Ovary (tissue), 3 donors: ENCODE measurements around the gene SPPL3.

Source experiments
- CTCF ChIP-seq, 3 donors: fragments of 450-650 bp in 2 of 3; fragments of 200-600 bp in 1 of 3; IDR thresholded peaks; one replicate each; pipeline versions ENCODE4 v1.5.1 to v1.8.0; 2016 to 2022; ENCODE audit warnings: antibody characterized with exemption in 3 of 3, mild to moderate bottlenecking in 1 of 3
- POLR2A ChIP-seq: fragments of 450-650 bp; IDR thresholded peaks from one replicate; pipeline ENCODE4 v1.6.1; 2017; ENCODE audit warnings: antibody characterized with exemption, mild to moderate bottlenecking, moderate library complexity
- donor health status: DM: no; HTN: no; CAD: no.

- no peak for TF ChIP-seq CTCF (IDR thresholded peaks at IDR 0.05)
- peak; percentile 52 for TF ChIP-seq POLR2A
Observed at GRCh38 chr12:120904197-120904773, at the start of gene SPPL3.
